Inflammatory macrophage treated with lipopolysaccharide for 4 hours (primary cell): ENCODE measurements around the gene OPN5.

Source experiments
- DNase-seq: peaks from one replicate; pipeline ENCODE4 v3.0.0-alpha.2; 2020

Gene OPN5

DNA sequence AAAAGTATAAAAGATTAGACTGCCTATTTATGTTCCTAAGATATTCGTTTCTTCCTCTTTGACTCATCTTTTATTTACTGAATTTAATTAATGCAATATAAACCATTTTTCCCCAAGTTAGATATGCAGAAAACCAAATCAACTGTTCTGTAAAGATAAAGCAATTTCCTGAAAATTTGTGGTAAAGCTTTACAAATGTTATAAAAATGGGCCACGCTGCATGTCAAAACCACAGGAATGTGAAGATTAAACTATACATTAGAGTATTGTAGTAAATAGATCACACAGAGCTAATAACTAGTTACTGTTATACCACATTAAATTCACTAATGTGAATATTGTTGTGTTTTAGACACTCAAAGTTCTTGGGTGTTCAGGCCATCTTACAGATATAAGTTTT lies 83.4 kb downstream of the OPN5 start:
- no peak for DNase-seq

DNA sequence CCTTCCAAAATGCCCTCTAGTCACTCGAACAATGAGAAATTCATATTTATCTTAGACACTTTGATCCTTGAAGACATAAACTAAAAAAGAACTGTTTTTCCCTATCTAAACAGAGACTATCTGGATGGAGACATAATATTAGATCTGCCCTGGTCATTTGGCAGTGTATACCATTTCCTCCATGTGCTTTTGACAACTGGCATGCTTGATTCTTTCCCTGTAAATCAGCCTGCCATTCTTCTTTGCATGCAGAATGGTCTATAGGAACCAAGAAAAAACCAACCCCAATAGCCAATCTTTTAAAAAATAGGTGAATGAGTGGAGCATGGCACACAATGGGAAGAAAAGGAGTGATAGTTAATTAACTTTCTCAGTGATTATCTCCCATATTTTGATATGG lies 93.8 kb downstream of the OPN5 start:
- no peak for DNase-seq
